Colon (tissue), 2 donors: ENCODE data around the gene CHD5.

Experiments used
- FAIRE-seq: peaks from 2 replicates; lab custom pipeline; 2012; peaks lifted over from hg19 to GRCh38; lab: Jason Lieb, UNC
- donor health status: control.
- donor health status: control.

CHD5 gene

DNA sequence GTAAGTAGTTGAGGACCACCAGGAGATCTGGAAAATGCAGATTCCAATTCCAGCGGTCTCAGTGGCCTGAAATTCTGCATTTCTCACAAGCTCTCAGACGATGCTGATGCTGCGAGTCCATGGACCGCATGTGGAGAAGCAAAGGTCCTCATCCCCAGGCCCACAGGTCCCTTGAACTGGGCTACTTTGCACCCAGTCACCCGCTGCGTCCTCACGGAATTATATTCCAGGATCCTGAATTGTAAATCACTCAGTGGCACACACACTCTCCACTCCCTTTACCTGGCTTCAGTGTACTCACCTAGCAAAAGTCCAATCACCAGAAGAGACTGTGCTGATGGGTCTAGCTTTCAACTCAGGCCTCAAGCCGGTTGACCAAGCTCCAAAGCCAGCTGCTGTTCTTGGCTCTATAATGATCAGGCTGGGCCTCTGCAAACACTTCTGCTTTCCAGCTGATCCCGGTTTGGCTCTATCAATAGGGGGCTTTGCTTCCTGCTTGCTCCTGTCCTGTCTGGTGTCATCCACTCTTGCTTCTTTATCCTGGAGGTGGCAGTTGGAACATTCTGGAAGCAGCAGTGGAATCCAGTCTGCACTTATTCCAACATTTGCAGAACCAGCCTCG is 20.2 kb upstream of the CHD5 start:
- no peak for FAIRE-seq

DNA sequence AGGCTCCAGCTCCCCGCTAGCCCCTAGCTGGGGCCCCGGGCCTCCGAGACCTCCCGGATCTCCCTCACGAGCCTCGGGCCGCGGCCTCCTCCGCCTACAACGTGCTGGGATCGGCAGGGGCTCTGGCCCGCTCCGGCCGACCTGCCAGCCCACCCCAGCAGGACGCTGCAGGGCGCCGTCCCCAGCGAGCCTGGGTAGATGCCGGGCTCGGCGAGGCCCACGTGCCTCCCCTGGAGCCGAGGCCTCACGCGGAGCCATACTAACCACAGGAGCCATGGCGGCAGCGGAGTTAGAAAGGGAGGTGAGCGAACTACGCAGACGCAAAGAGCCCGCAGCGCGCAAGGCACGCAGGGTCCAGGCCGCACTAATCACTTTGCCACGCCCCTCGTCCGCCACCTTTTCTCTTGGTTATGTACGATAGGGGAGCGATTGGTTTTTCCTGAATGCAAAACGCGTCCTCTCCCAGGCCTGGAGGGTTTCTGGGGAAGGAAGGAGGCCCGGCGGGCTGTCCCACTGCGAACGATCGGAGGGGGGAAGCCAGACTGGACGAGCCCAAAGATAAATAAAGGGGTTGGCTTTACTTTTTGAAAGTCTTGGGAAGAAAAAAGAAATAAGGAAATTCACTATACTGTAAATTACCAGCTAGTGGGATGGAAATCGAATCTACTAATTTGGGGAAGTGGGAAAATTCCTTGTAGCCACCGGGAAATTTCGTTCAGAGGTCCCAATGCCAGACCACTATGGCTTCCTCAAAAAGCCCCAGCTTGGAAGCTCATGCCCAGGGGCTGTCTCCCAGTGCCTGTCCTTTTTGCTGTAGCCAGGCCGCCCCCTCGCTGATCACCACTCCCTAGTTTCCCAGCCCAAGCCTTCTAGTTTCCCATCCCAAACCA is 19.4 kb upstream of the CHD5 start, which contains the start of gene RPL22:
Gene RPL22, minus strand, starts transcription at position 298 of the 890 bp plus-strand sequence. Its CDS starts 22 bp downstream, at position 276.
- peak; percentile 75 for FAIRE-seq

DNA sequence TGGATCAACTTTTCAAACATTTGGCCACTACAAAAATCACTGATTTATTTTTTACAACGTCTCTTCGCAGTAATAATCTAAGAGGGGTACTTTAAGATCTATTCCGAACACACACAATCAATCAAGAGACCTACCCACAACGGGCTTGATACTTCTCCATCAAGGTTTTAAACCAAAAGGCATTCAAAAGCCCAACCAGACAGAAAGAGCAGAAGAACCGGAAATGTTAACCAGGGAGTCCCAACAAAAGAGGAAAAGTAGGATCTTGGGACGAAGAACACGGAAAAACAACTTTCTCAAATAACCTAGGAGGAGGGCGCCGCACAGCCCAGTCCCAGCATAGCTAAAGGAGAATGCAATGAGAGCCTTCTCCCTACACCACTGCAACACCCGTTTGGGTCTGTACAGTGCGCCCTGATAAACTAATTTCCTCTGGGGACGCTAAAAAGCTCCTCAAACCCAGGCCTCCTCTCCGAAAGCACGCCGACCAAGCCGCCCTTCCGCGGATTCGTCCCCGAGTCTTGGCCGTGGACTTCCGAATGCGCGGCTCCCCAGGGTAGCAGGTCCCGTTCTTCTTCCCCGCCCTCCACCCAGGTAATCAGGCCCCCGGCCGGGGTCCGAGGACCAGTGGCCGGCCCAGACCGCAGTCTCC is 18.7 kb upstream of the CHD5 start:
- FAIRE-seq, result no peak

DNA sequence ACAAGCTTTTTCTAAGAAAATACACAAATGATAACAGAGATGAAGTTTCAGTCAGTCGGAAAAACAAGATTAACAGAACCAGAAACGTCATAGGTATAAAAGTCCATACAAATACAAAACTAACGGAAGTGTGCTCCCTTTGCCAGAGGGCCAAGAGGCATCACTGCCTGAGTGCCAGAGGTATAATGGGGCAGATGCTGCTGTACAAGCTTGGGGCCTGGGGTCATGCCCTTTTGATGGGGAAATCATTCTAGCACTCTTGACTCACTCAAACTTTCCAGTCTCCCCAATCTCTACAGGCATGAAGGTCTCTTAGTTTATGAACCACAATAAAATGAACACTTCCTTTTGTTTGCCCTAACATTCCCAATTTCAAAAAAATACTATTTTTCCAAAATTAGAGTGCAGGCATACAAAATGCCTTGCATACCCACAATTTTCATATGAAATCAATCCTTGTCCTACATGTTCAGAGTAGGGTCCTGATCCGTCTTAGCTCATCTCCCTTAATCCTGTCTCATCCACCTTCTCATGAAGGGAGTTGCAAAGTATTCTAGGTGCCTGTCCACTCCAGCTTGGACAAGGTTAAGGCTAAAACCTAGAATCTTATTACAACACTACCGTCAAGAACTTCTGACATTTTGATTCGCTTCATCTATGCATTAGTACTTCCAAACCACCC is 17.8 kb upstream of the CHD5 start:
- no peak for FAIRE-seq

DNA sequence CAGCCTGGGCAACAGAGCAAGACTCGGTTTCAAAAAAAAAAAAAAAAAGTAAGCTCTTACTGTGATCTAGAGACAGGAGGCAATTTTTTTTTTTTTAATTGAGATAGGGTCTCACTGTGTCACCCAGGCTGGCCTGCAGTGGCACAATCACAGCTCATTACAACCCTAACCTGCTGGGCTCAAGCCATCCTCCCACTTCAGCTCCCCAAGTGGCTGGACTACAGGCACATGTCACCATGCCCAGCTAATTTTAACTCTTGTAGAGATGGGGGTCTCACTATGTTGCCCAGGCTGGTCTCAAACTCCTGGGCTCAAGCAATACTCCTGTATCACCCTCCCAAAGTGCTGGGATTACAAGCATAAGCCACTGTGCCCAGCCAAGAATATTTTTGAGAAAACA is 11.8 kb upstream of the CHD5 start:
- FAIRE-seq, result no peak

DNA sequence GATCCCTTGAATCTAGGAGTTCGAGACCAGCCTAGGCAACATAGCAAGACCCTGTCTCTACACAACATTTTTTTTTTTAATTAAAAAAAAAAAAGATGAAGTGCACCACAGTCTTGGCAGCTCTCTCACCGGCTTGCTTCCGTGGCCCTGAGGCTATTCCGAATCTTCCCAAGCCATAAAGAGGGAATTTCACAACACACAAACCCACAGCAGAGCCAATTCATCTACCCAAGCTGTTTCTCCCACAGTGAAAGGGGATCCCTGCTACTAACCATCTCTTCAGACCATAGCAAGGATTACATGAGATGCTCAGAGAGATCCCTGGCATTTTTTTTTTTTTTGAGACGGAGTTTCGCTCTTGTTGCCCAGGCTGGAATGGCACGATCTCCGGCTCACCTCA is 8.3 kb upstream of the CHD5 start:
- FAIRE-seq, result no peak

DNA sequence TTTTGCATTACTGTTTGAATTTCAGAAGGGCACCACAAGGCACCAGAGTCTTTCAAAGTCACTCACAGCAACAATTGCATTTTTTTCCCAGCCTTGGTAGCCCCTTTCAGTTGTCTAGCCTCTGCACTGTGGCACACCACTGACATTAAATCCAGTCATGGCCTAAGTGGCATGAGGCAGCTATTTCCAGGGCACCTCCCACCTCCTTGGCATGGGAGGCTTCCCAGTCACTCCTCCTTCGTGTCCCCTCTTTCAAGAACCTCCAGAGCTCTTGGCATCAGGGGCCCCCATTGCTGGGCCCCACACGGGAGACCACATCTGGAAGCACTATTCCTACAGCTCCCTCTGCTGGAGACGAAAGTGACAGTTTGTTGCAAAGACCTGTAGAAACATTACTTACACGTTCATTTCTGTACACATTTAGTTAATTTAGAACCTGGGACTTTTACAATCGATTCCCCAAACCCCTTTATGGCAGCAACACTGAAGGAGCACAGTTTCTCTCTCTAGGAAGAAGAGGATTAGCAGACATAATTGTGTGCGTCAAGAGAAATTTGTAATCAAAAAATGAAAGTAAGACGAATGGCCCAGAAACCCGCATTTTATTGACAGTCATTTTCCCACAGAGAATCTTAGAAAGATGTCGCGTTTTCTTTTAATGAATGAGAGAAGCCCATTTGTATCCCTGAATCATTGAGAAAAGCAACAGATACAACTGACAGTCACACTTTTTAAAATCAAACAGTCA is 5.7 kb upstream of the CHD5 start:
- no peak for FAIRE-seq

DNA sequence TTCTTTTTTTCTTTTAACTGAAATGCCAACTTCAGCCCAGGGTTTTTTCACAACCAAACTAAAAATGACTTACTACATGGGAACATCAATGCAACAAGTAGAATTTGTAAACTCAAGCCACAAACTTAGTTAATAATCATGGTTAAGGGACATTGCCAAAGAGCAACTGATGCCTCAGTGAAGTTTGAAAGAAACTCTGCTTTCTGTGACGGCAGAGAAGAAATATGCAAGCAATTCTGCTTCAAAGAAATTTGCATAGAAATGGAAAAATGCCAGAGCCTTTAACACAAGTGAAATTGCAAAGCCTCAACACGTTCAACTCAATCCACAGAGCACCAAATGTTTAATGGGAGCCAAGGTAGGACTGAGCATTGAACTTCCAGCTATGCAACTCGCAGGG is 5.0 kb upstream of the CHD5 start:
- FAIRE-seq, result no peak

DNA sequence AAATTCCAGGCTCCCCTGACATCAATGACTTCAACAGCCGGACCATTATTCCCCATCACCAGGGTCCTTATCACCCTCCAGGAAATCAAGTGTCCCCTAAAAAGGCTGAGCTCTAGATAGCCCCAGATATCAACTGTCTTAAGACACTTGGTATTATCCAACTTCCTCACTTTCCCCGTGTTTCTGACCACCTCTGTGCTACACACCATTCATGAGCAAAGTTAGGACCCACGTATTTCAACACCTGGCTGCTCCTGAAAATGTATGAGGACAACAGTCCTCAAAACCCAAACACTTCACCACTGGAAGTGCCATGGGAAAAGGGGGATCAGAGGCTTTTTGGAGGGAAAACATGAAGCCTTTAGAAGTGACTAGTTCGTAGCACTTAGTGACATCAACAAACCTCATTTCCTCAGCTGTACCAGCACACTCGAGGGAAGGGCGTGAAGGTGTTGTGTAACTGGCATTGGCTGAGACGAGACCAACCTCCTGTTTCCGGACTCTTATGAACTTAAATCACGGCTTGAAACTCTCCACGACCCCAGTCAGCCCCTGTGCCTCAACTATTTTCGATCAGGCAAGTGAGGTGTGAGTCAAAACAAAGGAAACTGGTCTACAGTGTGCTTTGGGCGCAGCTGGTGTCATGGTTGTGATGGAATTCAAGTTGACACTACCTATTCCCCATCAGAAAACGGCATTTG is 4.1 kb upstream of the CHD5 start:
- no peak for FAIRE-seq

DNA sequence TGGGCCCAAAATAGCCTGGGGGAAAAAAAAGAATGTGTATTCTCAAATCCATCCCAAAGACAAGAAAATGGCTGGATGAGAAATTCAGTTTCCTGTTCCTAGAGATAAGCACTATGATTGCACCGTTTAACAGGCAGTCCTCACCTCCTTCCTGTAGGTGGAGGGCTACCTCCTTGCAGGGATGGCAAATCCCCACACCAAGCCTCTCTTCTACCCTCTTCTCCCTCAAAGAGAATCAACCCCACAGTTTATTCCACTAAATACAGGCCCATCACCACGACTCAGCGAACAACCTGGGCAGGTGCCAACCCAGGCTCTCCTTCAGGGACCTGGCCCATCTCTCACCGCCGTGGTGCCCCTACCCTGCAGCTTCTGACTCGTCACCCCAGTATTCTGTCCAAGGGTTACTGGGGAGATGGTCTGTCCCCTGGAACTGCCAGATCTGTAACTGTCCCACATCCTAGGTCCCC is 3.4 kb upstream of the CHD5 start:
- FAIRE-seq, result no peak

DNA sequence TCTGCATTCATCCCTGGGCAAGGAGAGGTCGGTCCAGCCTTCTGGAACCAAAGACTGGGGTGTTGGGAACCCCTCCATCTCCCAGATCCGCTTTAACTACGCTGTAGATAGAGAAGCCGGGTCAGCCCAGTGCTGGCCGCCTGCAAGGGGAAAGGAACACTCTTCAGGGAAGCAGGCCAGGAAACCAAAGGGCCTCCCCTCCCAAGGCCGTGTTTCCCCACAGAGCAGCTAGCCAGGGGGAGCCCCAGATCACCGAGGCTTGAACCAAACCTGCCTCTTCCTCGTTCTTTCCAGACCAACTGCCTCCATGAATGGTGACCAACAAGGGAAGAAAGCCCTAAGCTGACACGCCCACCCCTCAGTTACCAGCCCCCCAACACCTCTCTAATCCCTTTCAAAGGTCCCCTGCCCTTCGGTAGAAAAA is 1.2 kb upstream of the CHD5 start:
- FAIRE-seq, result no peak

DNA sequence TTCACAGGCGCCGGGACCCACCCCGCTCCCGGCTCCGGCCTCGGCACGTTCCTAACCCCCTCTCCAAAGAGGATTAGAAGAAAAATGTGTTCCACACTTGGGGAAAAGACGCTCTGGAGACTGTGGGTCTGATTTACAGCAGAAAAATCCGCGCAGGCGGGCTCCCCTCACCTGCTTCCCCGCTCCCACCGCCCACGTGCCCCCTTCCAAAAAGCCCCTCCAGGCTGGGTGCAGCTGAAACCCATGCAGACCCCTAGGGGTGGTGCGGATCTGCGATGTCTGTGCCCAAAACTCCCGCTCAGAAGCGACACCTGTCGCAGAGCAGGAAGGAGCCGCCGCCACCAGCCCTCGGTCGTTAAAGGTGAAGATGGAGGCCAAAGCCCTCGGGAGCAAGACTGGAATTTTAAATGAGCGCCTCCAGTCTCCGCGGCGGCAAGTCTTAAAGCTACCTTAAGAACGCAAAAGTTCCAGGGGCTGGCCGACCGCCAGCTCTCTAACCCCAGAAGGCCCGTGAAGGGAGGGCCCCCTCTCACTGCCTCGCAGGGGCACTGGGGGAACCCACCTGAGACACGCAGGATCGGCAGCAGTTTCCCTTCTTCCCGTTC is 688 bp upstream of the CHD5 start:
- FAIRE-seq, result no peak

DNA sequence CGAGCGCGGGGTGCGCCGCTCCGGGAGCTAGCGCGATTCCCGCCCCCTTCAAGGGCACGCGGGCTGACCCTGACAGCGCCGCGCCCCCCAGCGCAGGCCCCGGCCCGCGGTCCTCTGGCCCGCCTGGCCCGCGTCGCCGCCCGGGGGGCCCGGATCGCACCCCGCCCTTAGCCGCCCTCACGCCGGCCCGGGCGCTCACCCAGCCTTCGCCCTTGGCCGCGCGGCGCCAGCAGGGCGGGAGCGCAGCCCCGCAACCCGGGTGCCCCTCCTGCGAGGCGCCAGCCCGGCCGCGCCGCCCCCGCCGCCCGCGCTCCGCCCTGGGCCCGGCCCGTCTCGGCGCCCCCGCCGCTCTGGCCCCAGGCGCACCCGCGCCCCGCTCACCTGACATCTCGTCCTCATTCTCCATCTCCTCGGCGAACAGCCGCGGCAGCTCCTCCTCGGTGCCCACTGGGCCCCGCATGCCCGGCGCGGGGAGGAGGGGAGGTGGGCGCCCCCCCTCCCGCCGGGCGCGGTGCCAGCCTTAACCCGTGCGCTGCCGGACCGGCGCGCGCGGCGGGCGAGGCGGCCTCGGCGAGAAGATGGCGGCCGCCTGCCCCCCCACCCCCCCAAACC is 451 bp downstream of the CHD5 start:
- FAIRE-seq, result no peak

DNA sequence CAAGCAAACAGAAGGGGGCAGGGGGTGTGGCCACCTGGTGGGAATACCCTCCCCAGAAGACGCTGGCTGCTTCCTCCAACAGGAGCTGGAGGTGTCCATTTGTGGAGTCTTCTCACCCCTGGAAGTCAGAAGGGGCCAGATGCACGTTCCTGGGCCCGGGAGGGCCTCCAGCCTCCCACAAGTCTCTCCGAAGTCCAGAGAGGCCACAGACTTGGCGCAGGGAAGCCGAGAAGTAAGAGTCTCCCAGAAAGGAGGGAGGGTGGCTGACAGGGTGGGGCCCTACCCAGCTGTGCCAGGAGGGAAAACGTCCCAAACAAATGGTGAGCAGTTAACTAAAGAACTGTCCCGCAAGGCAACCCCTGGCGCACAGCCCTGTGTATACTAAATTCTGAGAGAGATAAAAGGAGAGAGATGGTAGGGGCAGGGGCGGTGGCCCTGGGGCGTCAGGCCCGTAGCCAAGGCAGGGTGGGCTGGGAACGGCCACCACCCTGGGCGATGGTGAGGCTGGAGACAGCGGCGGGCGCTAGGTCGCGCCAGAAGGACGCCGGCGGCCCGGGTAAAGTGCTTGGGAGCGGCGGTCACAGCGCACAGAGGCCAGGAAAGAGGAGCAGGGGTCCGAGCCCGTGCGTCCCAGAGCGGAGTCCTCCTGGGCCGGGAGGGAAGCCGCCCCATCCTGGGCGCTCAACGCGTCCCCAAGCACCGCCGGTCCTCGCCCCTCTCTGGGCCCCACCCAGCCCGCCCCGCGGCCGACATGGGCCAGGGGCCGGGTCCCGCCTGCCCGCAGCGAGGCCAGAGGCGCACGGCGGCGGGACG is 1.2 kb downstream of the CHD5 start:
- no peak for FAIRE-seq

DNA sequence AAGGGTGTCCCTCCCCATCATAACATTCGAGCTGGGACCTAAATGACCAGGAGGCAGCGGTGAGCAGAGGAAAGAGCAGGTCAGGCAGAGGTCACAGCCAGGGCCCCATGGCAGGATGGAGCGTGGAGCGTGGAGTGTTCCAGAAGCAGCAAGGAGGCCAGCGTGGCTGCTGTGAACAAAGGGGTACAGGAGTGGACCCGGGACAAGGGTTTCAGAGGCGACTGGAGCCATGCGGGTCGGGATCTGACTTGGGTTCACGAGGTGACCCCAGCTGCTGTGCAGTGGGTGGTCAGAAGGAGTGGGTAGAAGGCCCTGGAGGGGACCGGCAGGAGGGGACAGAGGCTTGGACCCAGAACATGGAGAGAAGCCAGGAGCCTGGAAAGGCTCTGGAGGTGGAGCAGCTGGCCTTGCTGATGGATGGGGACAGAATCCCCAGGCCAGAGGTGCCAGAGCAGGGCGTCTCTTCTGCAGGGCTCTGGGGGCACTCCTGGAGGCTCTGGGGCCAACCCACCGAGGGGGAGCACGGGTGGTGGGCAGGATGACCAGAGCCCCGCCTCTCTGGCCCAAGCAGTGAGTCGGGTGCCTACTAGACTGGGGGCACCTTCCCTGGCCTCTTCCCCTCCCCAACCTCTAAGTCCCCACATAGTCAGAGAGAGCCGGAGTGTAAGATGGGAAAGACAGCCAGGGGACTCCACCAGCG is 2.3 kb downstream of the CHD5 start:
- no peak for FAIRE-seq

DNA sequence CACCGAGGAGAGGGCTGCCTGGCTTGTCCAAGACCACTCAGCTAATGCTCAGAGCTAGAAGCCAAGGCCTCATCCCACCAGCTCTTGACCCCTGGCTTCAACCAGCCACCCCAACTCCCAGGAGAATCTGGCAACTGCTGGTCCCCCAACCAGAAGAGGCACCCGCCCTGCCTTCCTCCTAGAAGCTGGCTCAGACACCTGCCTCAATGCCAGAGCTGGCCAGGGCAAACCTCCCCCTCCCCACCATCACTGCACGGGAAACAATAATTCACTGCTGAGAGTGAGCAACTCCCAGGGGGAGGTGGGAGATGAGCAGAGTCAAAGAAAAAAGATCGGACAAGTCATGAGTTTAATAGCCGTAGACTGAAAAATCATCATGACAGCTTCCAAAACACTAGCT is 3.3 kb downstream of the CHD5 start:
- no peak for FAIRE-seq

DNA sequence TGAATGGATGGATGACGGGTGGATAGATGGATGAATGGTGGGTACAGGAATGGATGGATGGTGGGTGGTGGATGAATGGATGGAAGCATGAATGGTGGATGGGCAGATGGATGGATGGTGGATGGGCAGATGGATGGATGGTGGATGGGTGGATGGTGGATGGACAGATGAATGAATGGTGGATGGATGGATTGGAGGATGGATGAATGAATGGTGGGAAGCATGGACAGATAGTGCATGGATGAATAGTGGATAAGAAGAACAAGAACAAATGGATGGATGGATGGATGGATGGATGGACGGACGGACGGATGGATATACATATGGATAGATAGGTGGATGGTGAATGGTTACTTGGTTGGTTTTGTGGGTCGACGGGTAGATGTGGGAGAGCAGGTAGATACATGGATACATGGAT is 4.7 kb downstream of the CHD5 start:
- no peak for FAIRE-seq

DNA sequence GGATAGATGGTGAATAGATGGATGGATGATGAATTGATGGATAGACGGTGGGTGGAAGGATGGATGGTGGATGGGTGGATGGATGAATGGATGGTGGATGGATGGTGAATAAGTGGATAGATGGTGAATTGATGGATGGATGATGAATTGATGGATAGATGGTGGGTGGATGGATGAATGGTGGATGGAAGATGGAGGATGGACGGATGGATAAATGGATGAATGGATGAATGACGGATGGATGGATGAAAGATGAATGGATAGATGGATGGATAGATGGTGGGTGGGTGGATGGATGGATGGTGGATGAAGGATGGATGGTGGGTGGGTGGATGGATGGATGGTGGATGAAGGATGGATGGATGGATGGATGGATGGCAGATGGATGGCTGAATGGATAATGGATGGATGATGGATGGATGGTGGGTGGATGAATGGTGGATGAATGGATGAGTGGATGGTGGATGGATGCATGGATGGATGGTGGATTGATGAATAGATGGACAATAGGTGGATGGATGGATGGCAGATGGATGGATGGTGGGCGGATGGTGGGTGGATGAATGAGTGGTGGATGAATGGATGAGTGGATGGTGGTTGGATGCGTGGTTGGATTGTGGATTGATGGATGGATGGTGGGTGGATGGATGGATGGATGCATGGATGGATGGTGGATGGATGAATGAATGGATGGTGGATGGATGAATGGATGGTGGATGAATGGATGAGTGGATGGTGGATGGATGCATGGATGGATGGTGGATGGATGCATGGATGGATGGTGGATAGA is 5.3 kb downstream of the CHD5 start:
- no peak for FAIRE-seq
